Upper lobe of left lung (tissue), 6 donors: ENCODE results near the gene TNS1. TPM values are rescaled to one million over a fixed set of nuclear protein-coding genes. Genes with fewer than 3 reads are reported as not detected.

Source experiments
- ATAC-seq, 2 donors: fragments of 200-7000 bp; cut with Tn5 transposase; one replicate each; pipeline ENCODE4 v1.9.1; 2022; ENCODE audit warnings: mild to moderate bottlenecking in 2 of 2, moderate library complexity in 2 of 2; ENCODE audit not compliant: low FRiP score in 2 of 2
- DNase-seq, 2 donors: peaks; one replicate each; pipeline ENCODE4 v3.0.0-alpha.2; 2019 to 2020
- H3K27ac ChIP-seq, 4 donors: fragments of 200-600 bp; sonication (generic); one replicate each; pipeline ENCODE4 v1.5.1; 2016 to 2019
- H3K27me3 ChIP-seq, 4 donors: fragments of 200-600 bp; sonication (generic); one replicate each; pipeline ENCODE4 v1.5.1; 2017 to 2019
- H3K36me3 ChIP-seq, 4 donors: fragments of 200-600 bp; sonication (generic); one replicate each; pipeline ENCODE4 v1.5.1; 2016 to 2019
- H3K4me1 ChIP-seq, 4 donors: fragments of 200-600 bp; sonication (generic); one replicate each; pipeline ENCODE4 v1.5.1; 2018 to 2019
- H3K4me3 ChIP-seq, 4 donors: fragments of 200-600 bp; sonication (generic); one replicate each; pipeline ENCODE4 v1.5.1; 2017 to 2019; ENCODE audit warnings: mild to moderate bottlenecking in 2 of 4, moderate library complexity in 1 of 4
- H3K9me3 ChIP-seq, 4 donors: fragments of 200-600 bp; sonication (generic); one replicate each; pipeline ENCODE4 v1.5.1; 2018 to 2019
- EP300 ChIP-seq, 4 donors: sonication (generic); formaldehyde crosslinking; IDR thresholded peaks; one replicate each; pipeline ENCODE4 v1.5.1; 2017; ENCODE audit warnings: antibody characterized with exemption in 4 of 4, control low read depth in 2 of 4
- POLR2A ChIP-seq, 4 donors: fragments of 450-650 bp; IDR thresholded peaks; one replicate each; pipeline ENCODE4 v1.5.1; 2016 to 2017; ENCODE audit warnings: antibody characterized with exemption in 4 of 4, mild to moderate bottlenecking in 2 of 4
- POLR2AphosphoS5 ChIP-seq, 2 donors: sonication (generic); formaldehyde crosslinking; IDR thresholded peaks; one replicate each; pipeline ENCODE4 v1.5.1; 2017; ENCODE audit warnings: antibody characterized with exemption in 2 of 2
- WGBS, 2 donors: methylation state at CpG; one replicate each; pipeline ENCODE4 v1.1.5; 2017 to 2018; 5-methylcytosine and 5-hydroxymethylcytosine counted together
- total RNA-seq, 6 donors: library from RNA; depleted of rRNA in 4 of 6; stranded (reverse); fragments of >200 nt in 4 of 6; gene quantifications; one replicate each; pipeline versions ENCODE4 v1.1.0 to v1.2.1, GENCODE V29; 2016 to 2021
- TF ChIP-seq, protein P1 (sequence below), 6 experiments: fragments of 450-650 bp in 4 of 6; fragments of 200-600 bp in 2 of 6; sonication (generic) in 2 of 6; IDR thresholded peaks; one replicate each; pipeline ENCODE4 v1.5.1; 2016 to 2019; ENCODE audit warnings: antibody characterized with exemption in 6 of 6
- donor health status: DM: no; HTN: no; CAD: no; lungs with moderate emphysema.
- donor health status: DM: no; HTN: yes; CAD: no; lungs with severe emphysema.

TNS1 gene
- total RNA-seq, 6 donors from 2014 or later = 325 to 1,095 (median 550) TPM

DNA sequence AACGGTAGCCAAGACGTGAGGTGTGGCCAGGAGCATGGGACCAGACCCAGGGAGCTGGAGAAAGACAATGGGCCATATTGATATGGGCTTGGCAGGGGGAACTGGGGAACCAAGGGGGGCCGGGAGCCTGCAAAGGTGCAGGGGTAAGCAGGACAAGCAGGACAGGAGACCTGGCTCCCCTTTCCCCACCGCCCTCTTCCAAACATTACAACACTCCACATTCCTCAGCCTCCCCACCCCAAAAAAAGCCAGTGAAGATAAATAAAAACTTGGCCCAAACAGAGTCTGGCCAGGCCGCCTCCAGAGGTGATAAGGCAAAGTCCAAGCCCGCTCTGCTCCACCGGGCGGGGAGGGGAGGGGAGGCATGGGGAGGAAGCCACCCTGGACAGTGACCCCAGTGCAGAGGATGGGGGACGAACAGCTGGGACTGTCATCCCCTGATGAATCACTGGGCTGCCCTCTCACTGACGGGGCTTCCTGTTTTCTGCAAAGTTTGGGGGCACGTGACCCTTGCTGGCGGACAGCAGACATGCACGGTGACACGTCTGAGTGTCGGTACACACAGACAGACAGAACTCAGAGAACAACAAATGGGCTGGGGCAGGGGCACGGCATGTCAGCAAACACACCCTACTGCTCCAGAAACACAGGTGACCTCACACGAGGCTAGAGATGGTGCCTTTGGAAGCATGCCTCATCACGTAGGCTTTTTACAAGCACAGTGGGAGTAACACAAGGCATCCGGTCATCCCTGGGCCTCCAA, 100.2 kb downstream of the TNS1 start:
- 7 to 10% methylated on average over 16 to 18 of the region's 19 CpGs for WGBS, 2 donors
- peak in 1 of 2 donors; percentile 92 for DNase-seq
- peak overlapping the region in 2 of 4 donors; percentile 11 to 46 for H3K4me3 ChIP-seq
- no peaks in the 10 kb centered on the region for H3K27me3 ChIP-seq
- peaks cover 0 to 36% (median 14%) of the 10 kb centered on the region in 4 donors for H3K36me3 ChIP-seq
- H3K27ac ChIP-seq = peak overlapping the region; percentile 89 to 95 (median 90)
- TF ChIP-seq POLR2AphosphoS5 (IDR thresholded peaks at IDR 0.05) = peak; percentile 96 to 98
- TF ChIP-seq, protein P1, sequence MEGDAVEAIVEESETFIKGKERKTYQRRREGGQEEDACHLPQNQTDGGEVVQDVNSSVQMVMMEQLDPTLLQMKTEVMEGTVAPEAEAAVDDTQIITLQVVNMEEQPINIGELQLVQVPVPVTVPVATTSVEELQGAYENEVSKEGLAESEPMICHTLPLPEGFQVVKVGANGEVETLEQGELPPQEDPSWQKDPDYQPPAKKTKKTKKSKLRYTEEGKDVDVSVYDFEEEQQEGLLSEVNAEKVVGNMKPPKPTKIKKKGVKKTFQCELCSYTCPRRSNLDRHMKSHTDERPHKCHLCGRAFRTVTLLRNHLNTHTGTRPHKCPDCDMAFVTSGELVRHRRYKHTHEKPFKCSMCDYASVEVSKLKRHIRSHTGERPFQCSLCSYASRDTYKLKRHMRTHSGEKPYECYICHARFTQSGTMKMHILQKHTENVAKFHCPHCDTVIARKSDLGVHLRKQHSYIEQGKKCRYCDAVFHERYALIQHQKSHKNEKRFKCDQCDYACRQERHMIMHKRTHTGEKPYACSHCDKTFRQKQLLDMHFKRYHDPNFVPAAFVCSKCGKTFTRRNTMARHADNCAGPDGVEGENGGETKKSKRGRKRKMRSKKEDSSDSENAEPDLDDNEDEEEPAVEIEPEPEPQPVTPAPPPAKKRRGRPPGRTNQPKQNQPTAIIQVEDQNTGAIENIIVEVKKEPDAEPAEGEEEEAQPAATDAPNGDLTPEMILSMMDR (IDR thresholded peaks at IDR 0.05) = peak in 2 of 6 experiments; percentile 8 to 10
- peak in 3 of 4 donors; percentile 76 to 94 (median 77) for TF ChIP-seq EP300 (IDR thresholded peaks at IDR 0.05)
- peak in 2 of 4 donors; percentile 31 to 86 for TF ChIP-seq POLR2A (IDR thresholded peaks at IDR 0.05)
- H3K9me3 ChIP-seq = no peaks in the 10 kb centered on the region
- peaks cover 97 to 98% (median 97%) of the 10 kb centered on the region in 4 donors for H3K4me1 ChIP-seq
- peak; percentile 65 to 66 for ATAC-seq

DNA sequence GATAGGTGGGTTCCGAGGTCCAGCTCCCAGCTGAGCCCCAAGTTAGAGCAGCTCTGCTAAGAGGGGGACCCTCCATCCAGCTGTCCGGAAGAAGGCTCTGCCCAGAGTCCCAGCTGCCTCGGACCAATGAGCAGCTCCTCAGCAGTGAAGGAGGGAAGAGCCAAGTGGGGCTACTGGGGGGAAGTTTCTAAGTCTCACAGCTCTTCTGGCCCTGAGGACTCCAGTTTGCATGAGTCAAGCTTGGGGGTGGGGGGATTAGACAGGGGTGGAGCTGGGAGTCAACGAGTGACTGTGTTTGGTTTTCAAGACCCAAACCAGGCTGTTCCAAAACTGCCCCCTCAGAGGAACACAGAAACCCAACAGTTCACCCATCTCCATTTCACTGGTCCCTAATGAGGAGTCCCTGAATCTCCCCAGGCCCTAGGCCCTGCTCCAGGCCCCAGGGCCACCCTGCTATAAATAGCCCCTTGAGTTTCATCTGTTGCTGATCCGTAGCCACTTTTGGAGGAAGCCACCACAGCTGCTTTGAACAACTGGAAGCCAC, 100.9 kb downstream of the TNS1 start:
- Histone ChIP-seq H3K4me3 (peak overlapping the region in 3 of 4 donors; percentile 29 to 46 (median 35)), H3K27ac (peak overlapping the region; percentile 89 to 95 (median 90)), H3K27me3 (no peaks in the 10 kb centered on the region), H3K36me3 (peaks cover 3 to 42% (median 20%) of the 10 kb centered on the region in 4 donors), H3K4me1 (peaks cover 93 to 100% (median 99%) of the 10 kb centered on the region in 4 donors), H3K9me3 (no peaks in the 10 kb centered on the region)
- no peak for DNase-seq
- ATAC-seq = peak in 1 of 2 donors; percentile 18
- TF ChIP-seq, protein P1 (IDR thresholded peaks at IDR 0.05) = no peak
- TF ChIP-seq POLR2AphosphoS5 (IDR thresholded peaks at IDR 0.05) (peak in 1 of 2 donors; percentile 4), EP300 (IDR thresholded peaks at IDR 0.05) (no peak), POLR2A (IDR thresholded peaks at IDR 0.05) (peak in 2 of 4 donors; percentile 5 to 40)
- WGBS, 2 donors = 34 to 53% methylated on average over 4 to 5 of the region's 5 CpGs

DNA sequence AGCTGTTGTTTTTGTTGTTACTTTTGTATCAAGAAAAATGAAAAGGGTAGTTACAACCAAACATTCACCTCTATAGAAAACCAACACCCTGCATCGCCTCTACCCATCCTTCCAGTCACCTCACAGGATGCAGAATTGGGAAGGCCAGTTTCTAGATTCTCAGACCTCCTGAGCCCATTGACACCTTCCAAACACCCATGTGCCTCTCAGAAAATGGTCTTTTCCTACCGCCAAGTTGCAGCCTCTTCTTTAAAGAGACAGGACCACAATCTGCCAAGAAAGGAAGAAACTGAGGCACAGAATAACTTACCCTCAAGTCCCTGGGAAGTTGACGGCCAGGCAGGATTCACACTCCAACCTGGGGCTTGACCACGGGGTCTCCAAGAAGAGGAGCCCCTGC, 101.4 kb downstream of the TNS1 start:
- TF ChIP-seq, protein P1 (IDR thresholded peaks at IDR 0.05) = no peak
- TF ChIP-seq POLR2A (IDR thresholded peaks at IDR 0.05) (no peak), EP300 (IDR thresholded peaks at IDR 0.05) (no peak), POLR2AphosphoS5 (IDR thresholded peaks at IDR 0.05) (no peak)
- H3K9me3 ChIP-seq = no peaks in the 10 kb centered on the region
- DNase-seq (no peak), ATAC-seq (no peak)
- H3K4me3 ChIP-seq = peak overlapping the region in 3 of 4 donors; percentile 29 to 46 (median 35)
- H3K36me3 ChIP-seq = peaks cover 8 to 48% (median 25%) of the 10 kb centered on the region in 4 donors
- peak overlapping the region; percentile 89 to 95 (median 90) for H3K27ac ChIP-seq
- H3K27me3 ChIP-seq = no peaks in the 10 kb centered on the region
- peaks cover 88 to 100% (median 96%) of the 10 kb centered on the region in 4 donors for H3K4me1 ChIP-seq
- WGBS, 2 donors = 79 to 97% methylated on average over 2 to 4 of the region's 4 CpGs

DNA sequence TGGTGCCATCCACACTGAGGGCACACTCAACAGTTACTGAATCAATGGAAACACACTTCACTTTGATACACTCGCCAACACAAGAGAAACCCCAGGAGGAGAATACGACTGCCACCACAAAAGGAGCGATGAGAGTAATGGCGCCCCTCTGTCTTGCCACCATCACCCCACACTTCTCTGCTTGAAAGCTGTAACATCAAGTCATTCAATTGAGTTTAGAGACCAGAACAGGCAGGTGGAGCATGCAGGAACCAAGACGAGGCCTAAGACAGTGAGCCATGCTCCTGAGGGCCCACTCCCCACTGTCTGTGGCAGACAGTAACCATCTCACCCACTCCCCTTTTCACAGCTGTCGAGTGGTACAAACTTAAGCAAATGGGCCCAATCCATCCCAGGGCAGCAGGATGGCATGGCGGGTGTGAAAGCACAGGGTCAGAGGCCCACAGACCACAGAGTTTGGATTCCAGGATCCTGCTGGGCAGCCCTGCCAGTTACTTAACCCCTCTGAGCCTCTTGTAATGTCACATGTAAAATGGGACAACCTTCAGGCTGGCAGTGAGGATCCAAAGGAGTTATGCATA, 101.9 kb downstream of the TNS1 start:
- Histone ChIP-seq H3K4me1 (peaks cover 83 to 96% (median 91%) of the 10 kb centered on the region in 4 donors), H3K27me3 (no peaks in the 10 kb centered on the region), H3K36me3 (peaks cover 13 to 53% (median 31%) of the 10 kb centered on the region in 4 donors), H3K27ac (peak overlapping the region; percentile 89 to 95 (median 90)), H3K4me3 (peak overlapping the region in 3 of 4 donors; percentile 29 to 46 (median 35)), H3K9me3 (no peaks in the 10 kb centered on the region)
- 82 to 89% methylated on average over 3 to 7 of the region's 7 CpGs for WGBS, 2 donors
- no peak for DNase-seq
- TF ChIP-seq EP300 (IDR thresholded peaks at IDR 0.05) (no peak), POLR2A (IDR thresholded peaks at IDR 0.05) (no peak), POLR2AphosphoS5 (IDR thresholded peaks at IDR 0.05) (no peak)
- TF ChIP-seq, protein P1 (IDR thresholded peaks at IDR 0.05) = no peak
- ATAC-seq = no peak
